C4-2B (cell line): Measurements from ENCODE around the gene SHLD1.

Experiments used
- ZFX ChIP-seq: fragments of 450-650 bp; IDR thresholded peaks from 2 replicates; pipeline ENCODE4 v1.6.1; 2017
- TF ChIP-seq, protein P1 (sequence below): fragments of 450-650 bp; conservative IDR thresholded peaks from 2 replicates; pipeline ENCODE4 v1.5.1; 2017; ENCODE audit warnings: mild to moderate bottlenecking

DNA sequence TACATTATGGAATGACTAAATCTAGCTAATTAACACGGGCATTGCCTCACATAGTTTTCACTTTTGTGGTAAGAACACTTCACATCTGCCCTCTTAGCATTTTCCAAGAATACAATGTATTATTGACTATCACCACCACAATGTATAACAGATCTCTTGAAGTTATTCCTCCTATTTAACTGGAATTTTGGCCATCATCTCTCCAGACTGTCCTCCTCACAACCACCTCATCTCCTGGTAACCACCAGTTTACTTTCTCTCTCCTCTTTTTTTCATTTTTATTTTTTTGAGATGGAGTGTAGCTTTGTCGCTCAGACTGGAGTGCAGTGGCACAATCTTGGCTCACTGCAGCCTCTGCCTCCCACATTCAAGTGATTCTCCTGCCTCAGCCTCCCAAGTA lies 8.2 kb upstream of the SHLD1 start:
- TF ChIP-seq, protein P1, sequence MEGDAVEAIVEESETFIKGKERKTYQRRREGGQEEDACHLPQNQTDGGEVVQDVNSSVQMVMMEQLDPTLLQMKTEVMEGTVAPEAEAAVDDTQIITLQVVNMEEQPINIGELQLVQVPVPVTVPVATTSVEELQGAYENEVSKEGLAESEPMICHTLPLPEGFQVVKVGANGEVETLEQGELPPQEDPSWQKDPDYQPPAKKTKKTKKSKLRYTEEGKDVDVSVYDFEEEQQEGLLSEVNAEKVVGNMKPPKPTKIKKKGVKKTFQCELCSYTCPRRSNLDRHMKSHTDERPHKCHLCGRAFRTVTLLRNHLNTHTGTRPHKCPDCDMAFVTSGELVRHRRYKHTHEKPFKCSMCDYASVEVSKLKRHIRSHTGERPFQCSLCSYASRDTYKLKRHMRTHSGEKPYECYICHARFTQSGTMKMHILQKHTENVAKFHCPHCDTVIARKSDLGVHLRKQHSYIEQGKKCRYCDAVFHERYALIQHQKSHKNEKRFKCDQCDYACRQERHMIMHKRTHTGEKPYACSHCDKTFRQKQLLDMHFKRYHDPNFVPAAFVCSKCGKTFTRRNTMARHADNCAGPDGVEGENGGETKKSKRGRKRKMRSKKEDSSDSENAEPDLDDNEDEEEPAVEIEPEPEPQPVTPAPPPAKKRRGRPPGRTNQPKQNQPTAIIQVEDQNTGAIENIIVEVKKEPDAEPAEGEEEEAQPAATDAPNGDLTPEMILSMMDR = no peak
- TF ChIP-seq ZFX = no peak
